ENCODE measurements around the gene SNX25.

Gene SNX25

GRCh38 chr4:185363251-185363650 lies 153.9 kb downstream of the SNX25 start (continued):
- TF ChIP-seq TCF4 (CRISPR knock-in tag; IDR thresholded peaks at IDR 0.05; ENCODE audit: borderline replicate concordance) (no peak), ISL1 (CRISPR knock-in tag; IDR thresholded peaks at IDR 0.05) (no peak), OSR1 (CRISPR knock-in tag; IDR thresholded peaks at IDR 0.05) (no peak), ZNF70 (CRISPR knock-in tag; IDR thresholded peaks at IDR 0.05) (no peak), ZNF8 (CRISPR knock-in tag; IDR thresholded peaks at IDR 0.05) (no peak), BACH2 (CRISPR knock-in tag; IDR thresholded peaks at IDR 0.05; ENCODE audit: borderline replicate concordance) (no peak), POU6F1 (CRISPR knock-in tag; IDR thresholded peaks at IDR 0.05; ENCODE audit: borderline replicate concordance, low read depth) (no peak)
- TF ChIP-seq, protein P1, sequence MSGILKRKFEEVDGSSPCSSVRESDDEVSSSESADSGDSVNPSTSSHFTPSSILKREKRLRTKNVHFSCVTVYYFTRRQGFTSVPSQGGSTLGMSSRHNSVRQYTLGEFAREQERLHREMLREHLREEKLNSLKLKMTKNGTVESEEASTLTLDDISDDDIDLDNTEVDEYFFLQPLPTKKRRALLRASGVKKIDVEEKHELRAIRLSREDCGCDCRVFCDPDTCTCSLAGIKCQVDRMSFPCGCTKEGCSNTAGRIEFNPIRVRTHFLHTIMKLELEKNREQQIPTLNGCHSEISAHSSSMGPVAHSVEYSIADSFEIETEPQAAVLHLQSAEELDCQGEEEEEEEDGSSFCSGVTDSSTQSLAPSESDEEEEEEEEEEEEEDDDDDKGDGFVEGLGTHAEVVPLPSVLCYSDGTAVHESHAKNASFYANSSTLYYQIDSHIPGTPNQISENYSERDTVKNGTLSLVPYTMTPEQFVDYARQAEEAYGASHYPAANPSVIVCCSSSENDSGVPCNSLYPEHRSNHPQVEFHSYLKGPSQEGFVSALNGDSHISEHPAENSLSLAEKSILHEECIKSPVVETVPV (CRISPR knock-in tag; IDR thresholded peaks at IDR 0.05) = no peak

- no peak for TF ChIP-seq ZNF8 (CRISPR knock-in tag; IDR thresholded peaks at IDR 0.05)
- TF ChIP-seq ARNTL (CRISPR knock-in tag; IDR thresholded peaks at IDR 0.05; ENCODE audit: borderline replicate concordance, low read depth) = no peak
- no peak for TF ChIP-seq TCF4 (CRISPR knock-in tag; IDR thresholded peaks at IDR 0.05; ENCODE audit: borderline replicate concordance)
- TF ChIP-seq TOX (CRISPR knock-in tag; IDR thresholded peaks at IDR 0.05; ENCODE audit: borderline replicate concordance) = no peak
- TF ChIP-seq CSDC2 (CRISPR knock-in tag; IDR thresholded peaks at IDR 0.05) = no peak
- no peak for TF ChIP-seq TSHZ2 (CRISPR knock-in tag; IDR thresholded peaks at IDR 0.05)
- TF ChIP-seq SNAI2 (CRISPR knock-in tag; IDR thresholded peaks at IDR 0.05) = no peak
- TF ChIP-seq OSR1 (CRISPR knock-in tag; IDR thresholded peaks at IDR 0.05) = no peak
- TF ChIP-seq ZNF70 (CRISPR knock-in tag; IDR thresholded peaks at IDR 0.05) = no peak
- no peak for TF ChIP-seq ZFP3 (CRISPR knock-in tag; IDR thresholded peaks at IDR 0.05)
- TF ChIP-seq ISL1 (CRISPR knock-in tag; IDR thresholded peaks at IDR 0.05) = no peak
- TF ChIP-seq, protein P2, sequence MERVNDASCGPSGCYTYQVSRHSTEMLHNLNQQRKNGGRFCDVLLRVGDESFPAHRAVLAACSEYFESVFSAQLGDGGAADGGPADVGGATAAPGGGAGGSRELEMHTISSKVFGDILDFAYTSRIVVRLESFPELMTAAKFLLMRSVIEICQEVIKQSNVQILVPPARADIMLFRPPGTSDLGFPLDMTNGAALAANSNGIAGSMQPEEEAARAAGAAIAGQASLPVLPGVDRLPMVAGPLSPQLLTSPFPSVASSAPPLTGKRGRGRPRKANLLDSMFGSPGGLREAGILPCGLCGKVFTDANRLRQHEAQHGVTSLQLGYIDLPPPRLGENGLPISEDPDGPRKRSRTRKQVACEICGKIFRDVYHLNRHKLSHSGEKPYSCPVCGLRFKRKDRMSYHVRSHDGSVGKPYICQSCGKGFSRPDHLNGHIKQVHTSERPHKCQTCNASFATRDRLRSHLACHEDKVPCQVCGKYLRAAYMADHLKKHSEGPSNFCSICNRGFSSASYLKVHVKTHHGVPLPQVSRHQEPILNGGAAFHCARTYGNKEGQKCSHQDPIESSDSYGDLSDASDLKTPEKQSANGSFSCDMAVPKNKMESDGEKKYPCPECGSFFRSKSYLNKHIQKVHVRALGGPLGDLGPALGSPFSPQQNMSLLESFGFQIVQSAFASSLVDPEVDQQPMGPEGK (CRISPR knock-in tag; IDR thresholded peaks at IDR 0.05; ENCODE audit: borderline replicate concordance) = no peak
- no peak for TF ChIP-seq PPARA (CRISPR knock-in tag; IDR thresholded peaks at IDR 0.05; ENCODE audit: borderline replicate concordance)
- no peak for TF ChIP-seq ZC3H10 (CRISPR knock-in tag; IDR thresholded peaks at IDR 0.05)
- TF ChIP-seq, protein P3, sequence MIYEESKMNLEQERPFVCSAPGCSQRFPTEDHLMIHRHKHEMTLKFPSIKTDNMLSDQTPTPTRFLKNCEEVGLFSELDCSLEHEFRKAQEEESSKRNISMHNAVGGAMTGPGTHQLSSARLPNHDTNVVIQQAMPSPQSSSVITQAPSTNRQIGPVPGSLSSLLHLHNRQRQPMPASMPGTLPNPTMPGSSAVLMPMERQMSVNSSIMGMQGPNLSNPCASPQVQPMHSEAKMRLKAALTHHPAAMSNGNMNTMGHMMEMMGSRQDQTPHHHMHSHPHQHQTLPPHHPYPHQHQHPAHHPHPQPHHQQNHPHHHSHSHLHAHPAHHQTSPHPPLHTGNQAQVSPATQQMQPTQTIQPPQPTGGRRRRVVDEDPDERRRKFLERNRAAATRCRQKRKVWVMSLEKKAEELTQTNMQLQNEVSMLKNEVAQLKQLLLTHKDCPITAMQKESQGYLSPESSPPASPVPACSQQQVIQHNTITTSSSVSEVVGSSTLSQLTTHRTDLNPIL (CRISPR knock-in tag; IDR thresholded peaks at IDR 0.05; ENCODE audit: low read depth) = no peak
- TF ChIP-seq, protein P1 (CRISPR knock-in tag; IDR thresholded peaks at IDR 0.05) = no peak
- TF ChIP-seq POU6F1 (CRISPR knock-in tag; IDR thresholded peaks at IDR 0.05; ENCODE audit: borderline replicate concordance, low read depth) = no peak
- TF ChIP-seq GLIS3 (CRISPR knock-in tag; IDR thresholded peaks at IDR 0.05) = no peak
- no peak for TF ChIP-seq ZNF565 (CRISPR knock-in tag; conservative IDR thresholded peaks at IDR 0.05; ENCODE audit: low read depth)
- TF ChIP-seq ZFP30 (CRISPR knock-in tag; IDR thresholded peaks at IDR 0.05) = no peak
- ATAC-seq = no peak
Observed at GRCh38 chr4:185364886-185365285, 155.5 kb downstream of the SNX25 start.
